GM19468 (cell line): Measurements from ENCODE around the gene SLC35G2.
"Not testable (repeated sequence)": the region's sequence is repeated elsewhere in the genome, so short reads cannot be mapped to it uniquely, and the experiment has no call there.

Experiments
- ATAC-seq: cut with Tn5 transposase; IDR thresholded peaks from one replicate; pipeline ENCODE4 v1.9.1; 2021; ENCODE audit warnings: mild to moderate bottlenecking, moderate library complexity, moderate number of reproducible peaks; ENCODE audit not compliant: unreplicated experiment; ENCODE audit errors: extremely low read depth

Gene SLC35G2

GRCh38 chr3:136831461-136831860, 12.5 kb downstream of the SLC35G2 start:
- ATAC-seq = no peak

DNA sequence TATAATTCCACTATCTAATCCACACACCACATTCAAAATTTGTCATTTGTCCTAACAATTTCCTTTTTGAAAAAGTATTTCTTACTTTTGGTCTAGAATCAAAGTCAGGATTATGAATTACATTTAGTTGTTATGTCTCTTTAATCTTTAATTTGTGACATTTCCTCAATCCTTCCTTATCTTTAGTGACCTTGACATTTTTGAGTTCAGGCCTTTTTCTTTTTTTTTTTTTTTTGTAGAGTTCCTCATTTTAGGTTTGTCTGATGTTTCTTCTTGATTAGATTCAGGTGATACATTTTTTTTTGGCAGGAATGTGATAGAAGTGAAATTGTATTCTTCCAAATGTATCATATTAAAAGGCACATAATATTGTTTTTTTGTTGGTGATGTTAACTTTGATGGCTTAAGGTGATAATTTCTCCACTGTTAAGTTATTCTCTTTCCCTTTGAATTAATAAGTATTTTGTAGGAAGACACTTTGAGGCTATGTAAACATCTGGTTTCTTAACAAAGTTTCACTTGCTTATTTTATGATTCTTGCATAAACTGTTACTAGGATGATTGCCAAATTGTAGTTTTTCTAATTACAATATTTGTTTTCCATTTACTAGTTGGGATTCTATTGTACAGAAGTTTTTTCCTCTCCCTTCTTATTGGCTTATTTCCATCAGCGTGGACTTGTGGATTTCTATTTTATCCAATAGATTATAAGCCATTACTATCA, 16.3 kb downstream of the SLC35G2 start:
- no peak for ATAC-seq

- no peak for ATAC-seq
These were observed 17.0 kb downstream of the SLC35G2 start for GRCh38 chr3:136835813-136836510.

DNA sequence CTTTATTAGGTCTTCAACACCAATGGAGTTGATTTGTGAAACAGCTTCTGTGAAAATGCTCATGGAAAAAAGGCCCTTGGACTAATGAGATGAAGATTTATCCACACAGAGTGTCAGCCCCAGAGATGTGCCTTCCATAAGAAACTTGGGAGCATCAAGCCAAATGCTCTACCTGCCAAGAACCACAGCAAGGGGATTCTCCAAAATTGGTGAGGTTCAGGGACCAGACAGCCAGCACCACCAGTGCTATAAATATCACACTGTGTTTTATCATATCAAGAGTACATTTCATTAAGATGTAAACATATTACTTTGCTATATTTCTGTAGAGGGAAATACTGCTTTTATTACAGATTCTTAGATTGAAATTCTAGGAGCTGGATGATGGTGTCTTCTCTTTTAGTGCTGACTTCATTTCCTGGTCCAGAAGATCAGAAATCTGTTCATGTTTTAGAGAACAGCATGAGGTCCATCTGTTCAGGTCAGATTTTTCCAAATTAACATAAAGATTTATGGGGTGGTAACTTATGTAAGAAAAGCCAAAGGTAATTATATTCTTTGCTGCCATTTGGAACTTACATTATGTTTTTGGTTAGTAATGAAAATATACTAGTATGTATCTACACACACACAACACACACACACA, 17.7 kb downstream of the SLC35G2 start:
- no peak for ATAC-seq

- no peak for ATAC-seq
These were observed 20.0 kb downstream of the SLC35G2 start for GRCh38 chr3:136838641-136839555.

- ATAC-seq = no peak
These were observed 20.6 kb downstream of the SLC35G2 start for GRCh38 chr3:136839556-136839931.

GRCh38 chr3:136840252-136840651, 21.3 kb downstream of the SLC35G2 start:
- ATAC-seq = no peak

DNA sequence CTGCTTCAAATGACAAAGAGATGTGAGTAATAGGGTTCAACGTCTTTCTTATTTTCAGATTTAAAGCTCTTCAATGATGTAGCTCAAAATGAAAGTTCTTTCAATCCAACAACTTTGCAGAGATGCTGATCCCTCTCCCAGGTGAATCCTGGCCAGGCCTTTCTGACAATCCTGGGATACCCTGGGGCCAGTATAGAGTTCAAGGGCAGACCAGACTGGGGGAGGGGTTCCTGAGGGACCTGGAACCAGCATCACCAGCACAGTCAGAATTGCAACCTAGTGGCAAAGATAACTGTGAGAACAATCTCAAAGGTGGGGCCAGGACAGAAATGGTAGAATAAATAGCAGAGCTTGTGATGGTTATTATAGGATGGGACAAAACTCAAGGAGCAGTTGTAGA, 23.4 kb downstream of the SLC35G2 start:
- no peak for ATAC-seq

- no peak for ATAC-seq
These were observed 25.8 kb downstream of the SLC35G2 start for GRCh38 chr3:136844724-136845123.

- no peak for ATAC-seq
These were observed 33.3 kb downstream of the SLC35G2 start for GRCh38 chr3:136852180-136852579.

DNA sequence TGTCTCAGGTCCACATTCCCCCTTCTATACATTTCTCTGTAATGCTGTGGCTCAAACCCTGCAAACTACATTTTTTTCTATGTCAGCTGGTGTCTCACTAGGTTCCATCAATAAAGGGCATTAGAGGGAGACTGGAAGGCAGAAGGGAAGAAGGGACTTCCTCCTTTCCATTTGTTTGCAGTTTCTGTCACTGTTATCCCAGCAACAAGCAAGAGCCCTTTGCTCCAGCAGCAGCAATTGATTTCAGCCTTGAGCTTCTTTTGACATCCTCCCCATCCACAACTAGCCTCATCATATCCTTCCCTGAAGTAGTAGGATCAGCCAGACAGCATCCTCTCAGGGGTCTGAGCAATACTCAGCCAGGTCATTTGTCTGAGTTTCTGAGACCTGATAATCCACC, 37.7 kb downstream of the SLC35G2 start:
- ATAC-seq = no peak

DNA sequence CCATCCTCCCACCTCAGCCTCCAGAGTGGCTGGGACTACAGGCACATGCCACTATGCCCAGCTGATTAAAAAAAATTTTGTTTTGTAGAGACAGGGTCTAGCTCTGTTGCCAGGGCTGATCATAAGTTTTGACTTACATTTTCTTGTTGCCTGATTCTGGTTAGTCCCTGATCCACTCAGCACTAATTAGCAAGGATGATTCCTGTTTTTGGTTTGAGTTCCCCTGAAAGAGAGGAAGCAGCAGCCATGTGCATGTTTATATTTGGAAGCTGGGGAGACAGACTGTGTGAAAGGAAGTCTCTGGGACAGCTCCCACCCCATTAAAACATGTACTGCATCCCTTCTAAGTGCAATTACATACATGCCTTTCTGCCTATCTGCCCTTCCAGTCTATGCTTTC, 39.5 kb downstream of the SLC35G2 start:
- no peak for ATAC-seq

DNA sequence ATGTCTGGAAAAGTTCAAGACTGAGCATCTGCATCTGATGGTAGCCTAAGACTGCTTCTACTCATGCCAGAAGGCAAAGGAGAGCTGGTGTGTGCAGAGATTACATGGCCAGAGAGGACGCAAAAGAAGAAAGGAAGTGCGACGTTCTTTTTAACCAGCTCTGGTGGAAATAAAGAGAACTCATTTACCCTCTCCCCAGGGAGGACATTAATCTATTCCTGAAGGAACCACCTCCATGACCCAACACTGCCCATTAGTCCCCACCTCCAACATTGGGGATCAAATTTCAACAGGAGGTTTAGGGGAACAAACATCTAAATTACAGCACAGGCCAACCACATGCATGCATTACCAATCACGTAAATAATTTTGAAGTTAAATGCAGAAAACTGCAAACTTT, 41.6 kb downstream of the SLC35G2 start:
- no peak for ATAC-seq

GRCh38 chr3:136861890-136862616, 43.1 kb downstream of the SLC35G2 start, which contains the start of gene NCK1:
Gene NCK1, plus strand, starts transcription at chr3:136862208. Its CDS starts 65,794 bp downstream, at chr3:136928002.
- peak; percentile 92 for ATAC-seq

DNA sequence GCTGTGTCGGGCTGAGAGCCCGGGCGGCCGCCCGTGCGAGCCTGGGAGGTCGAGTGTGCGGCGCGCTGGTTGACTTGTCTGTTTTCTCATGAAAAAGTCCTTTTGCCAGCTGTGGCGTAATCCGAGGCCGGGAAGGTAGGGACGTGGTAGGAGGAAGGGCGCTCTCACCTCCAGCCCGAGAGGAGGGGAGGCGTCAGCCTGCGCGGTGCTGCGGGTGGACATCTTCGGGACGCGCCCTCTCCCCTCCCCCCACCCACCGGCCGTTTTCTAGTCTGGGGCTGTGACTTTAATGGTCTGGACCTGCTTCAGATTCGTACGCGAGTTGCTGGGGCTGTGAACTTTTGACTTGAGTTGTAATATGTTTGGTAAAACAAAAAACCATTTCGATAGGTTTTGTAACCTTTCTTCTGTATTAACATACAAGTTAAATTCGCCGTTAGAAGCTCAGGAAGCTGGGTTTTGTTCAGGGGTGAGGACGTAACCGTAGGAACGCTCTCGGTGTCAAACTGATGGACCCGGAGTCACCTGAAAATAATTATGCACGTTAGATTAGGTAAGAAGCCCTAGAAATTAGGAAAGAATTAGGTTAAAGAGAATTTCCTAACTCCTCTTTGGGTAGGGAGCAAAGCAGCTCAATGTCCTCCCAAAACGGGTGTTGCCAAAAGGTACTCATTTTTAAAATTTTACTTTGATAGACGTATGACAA, 43.8 kb downstream of the SLC35G2 start:
- no peak for ATAC-seq

DNA sequence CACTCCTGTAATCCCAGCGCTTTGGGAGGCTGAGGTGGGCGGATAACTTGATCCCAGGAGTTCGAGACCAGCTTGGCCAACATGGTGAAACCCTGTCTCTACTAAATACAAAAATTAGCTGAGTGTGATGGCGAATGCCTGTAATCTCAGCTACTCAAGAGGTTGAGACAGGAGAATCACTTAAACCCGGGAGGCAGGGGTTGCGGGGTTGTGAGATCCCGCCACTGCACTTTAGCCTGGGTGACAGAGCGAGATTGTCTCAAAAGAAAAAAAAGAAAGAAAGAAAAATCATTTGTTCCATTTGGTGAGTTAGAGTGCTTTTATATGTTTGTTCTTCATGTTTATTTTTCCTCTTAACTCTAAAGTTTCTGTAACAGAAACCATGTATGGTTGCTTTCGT, 50.4 kb downstream of the SLC35G2 start:
- ATAC-seq = no peak

- ATAC-seq = not testable (repeated sequence)
These were observed 53.3 kb downstream of the SLC35G2 start for GRCh38 chr3:136872258-136872657.

- ATAC-seq = not testable (repeated sequence)
These were observed 60.6 kb downstream of the SLC35G2 start for GRCh38 chr3:136879510-136879909.

DNA sequence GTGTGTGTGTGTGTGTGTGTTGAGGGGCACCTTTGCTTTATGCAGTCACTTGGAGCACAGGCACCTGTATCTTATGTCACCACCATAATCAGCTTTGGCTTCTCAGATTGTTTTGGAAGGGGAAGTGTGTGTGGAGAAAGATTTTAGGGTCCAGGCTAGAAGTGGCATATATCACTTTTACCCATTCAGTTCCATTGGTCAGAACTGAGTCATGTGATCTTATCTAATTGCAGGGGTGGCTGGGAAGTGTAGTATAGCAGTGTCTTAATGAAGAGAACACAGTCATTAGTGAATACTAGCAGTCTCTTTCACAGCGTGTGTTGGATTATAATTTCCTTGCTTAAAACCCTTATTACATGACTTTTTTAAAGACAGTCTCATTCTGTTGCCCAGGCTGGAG, 63.6 kb downstream of the SLC35G2 start:
- no peak for ATAC-seq
